Measurements from ENCODE around the gene YIF1A. TPM values are rescaled to one million over a fixed set of nuclear protein-coding genes. Genes with fewer than 3 reads are reported as not detected.
A peak's percentile ranks its signal among the peaks of the same experiment; 100 is the strongest.
"Not testable (repeated sequence)": the region's sequence is repeated elsewhere in the genome, so short reads cannot be mapped to it uniquely, and the experiment has no call there.

YIF1A gene
- total RNA-seq, 1 donor from 2014 or later = 142 TPM

DNA sequence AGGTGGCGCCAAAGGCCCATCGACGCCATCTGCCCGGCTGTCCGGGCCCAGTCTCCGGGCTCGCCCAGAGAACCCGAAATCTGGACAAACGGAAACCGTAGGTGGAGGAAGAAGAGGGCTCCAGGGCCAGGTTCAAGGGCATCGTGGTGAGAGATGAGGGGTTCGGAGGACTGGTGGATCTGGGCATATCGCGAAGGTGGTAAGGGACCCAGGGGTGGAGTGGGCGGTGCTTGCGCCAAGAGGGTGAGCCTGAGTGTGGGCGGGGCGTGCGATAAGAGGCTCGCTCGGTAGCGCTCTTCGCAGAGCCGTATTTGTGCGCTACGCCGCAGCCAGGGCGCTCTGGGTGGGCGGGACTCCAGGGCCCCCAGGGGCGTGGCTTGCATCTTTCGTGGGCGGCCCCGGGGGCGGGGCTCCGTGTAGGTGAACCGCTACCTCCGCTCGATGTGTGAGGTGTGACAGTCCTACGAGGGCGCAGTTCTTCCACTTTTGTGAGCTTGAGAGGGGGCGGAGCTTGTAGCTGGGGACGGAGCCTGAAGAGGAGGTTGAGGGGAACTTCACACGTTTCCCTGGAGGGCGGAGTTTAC is 23.1 kb upstream of the YIF1A start:
- peak; percentile 41 for DNase-seq (ENCODE audit: extremely low read depth, low read depth, low spot score)

- DNase-seq (ENCODE audit: extremely low read depth, low read depth, low spot score) = no peak
Observed at GRCh38 chr11:66311470-66311964, 22.6 kb upstream of the YIF1A start.

DNA sequence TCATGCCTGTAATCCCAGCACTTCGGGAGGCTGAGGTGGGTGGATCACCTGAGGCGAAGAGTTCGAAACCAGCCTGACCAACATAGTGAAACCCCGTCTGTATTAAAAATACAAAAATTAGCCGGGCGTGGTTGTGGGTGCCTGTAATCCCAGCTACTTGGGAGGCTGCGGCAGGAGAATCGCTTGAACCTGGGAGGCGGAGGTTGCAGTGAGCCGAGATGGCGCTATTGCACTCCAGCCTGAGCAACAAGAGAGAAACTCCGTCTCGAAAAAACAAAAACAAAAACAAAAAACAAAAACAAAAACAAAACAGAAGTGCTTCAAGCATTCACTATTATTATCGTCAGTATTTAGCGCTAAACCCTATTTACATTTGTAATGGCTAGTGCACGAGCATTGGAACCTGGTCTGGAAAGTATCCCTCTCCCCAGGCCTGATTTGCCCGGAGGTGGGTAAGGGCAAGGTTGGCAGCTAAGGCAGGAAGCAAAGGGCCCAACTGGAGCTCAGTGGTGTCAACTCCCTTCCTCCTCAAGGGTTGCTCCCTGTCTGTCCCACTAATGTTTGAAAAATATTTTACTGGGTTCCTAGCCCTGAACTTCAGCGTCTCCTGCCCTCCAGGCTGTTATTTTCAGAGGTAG is 22.0 kb upstream of the YIF1A start:
- DNase-seq (ENCODE audit: extremely low read depth, low read depth, low spot score) = not testable (repeated sequence)

GRCh38 chr11:66310324-66310723 is 21.4 kb upstream of the YIF1A start:
- no peak for DNase-seq (ENCODE audit: extremely low read depth, low read depth, low spot score)

GRCh38 chr11:66309475-66309874 is 20.5 kb upstream of the YIF1A start:
- DNase-seq (ENCODE audit: extremely low read depth, low read depth, low spot score) = no peak

- no peak for DNase-seq (ENCODE audit: extremely low read depth, low read depth, low spot score)
Observed at GRCh38 chr11:66302656-66303055, 13.7 kb upstream of the YIF1A start.

DNA sequence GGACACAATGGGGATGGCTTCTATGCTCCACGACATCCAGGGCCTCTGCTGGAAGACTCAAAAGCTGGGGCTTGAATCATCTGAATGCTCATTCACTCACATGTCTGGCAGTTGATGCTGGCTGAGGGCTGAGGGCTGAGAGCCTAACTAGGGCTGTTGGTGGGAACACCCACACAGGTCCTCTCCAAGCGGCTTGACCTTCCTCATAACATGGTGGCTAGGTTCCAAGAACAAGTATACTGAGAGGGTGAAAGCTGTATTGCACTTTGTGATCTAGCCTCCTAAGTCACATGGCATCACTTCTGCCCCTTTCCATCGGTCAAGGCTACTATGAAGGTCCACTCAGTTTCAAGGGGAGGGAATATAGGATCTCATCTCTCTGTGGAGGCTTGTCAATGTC is 10.2 kb upstream of the YIF1A start:
- no peak for DNase-seq (ENCODE audit: extremely low read depth, low read depth, low spot score)

DNA sequence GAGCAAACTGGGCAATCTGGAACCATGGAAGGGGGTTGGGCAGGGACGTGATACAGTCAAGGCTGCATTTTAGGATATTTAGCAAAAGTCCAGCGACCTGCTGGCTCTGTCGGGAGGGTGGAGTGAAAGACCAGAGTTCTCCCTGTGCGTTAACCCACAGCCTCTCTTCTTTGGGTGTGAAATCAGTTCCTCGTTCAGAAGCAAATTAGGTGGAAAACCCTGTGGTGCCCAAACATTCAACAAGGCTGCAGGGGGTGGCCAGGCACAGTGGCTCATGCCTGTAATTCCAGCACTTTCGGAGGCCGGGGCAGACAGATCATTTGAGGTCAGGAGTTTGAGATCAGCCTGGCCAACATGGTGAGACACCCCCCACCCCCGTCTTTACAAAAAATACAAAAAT is 8.7 kb upstream of the YIF1A start:
- DNase-seq (ENCODE audit: extremely low read depth, low read depth, low spot score) = no peak

- DNase-seq (ENCODE audit: extremely low read depth, low read depth, low spot score) = no peak
Observed at GRCh38 chr11:66294626-66295620, 6.0 kb upstream of the YIF1A start.

DNA sequence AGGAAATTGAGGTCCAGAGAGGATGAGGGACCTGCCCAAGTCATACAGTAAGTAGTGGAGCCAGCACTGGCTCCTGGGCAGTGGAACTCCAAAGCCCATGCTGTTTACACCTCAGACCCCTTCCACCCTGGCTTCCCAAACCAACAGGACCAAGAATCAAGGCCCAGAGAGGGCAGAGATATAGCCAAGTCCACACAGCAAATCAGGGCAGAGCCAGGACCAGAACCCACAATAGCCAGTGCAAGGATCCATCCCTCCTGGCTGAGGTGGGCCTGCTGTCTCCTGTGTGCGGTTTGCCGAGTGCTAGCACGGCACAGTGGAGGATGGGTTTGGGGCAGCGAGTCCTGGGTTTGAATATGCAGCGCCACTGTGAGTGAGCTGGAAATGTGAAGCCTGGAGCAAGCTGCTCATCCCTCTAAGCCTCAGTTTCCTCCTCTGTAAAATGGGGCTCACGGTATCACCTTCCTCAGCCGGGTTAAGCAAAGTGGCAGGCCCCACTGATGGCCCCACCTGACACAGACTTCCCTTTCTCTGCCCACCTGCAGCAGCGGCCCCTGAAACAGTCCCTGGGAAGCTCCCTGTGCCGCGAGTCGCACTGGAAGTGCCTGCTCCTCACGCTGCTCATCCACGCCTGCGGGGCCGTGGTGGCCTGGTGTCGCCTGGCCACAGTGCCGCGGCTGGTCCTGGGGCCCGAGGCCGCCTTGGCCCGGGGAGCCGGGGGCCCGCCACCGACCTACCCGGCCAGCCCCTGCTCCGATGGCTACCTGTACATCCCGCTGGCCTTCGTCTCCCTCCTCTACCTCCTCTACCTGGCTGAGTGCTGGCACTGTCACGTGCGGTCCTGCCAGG is 5.1 kb upstream of the YIF1A start:
- DNase-seq (ENCODE audit: extremely low read depth, low read depth, low spot score) = no peak

DNA sequence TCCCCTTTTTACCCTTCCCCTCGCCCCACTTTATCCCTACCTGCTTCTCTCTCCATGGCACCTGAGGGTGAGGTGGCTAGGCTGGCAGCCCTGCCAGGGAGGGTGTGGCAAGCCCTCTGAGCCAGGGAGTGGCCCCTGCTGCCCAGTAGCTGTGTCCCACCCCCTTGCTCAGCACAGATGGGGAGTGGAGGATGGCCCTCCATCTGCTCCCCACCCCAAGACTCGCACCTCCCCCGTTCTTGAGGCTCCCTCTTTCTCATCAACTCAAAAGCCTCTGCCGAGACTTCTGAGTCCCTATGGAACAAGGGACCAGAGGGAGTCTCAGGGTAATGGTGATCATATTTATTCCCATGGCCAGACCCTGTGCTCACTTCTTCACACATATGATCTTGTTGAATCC is 4.4 kb upstream of the YIF1A start:
- DNase-seq (ENCODE audit: extremely low read depth, low read depth, low spot score) = no peak

GRCh38 chr11:66292543-66293332 is 3.8 kb upstream of the YIF1A start:
- no peak for DNase-seq (ENCODE audit: extremely low read depth, low read depth, low spot score)

GRCh38 chr11:66291706-66292542 is 3.0 kb upstream of the YIF1A start, which contains the start of gene TMEM151A:
TMEM151A (plus strand) TSS chr11:66291894; CDS start chr11:66292014, 120 bp downstream.
- no peak for DNase-seq (ENCODE audit: extremely low read depth, low read depth, low spot score)

GRCh38 chr11:66291303-66291705 is 2.4 kb upstream of the YIF1A start:
- no peak for DNase-seq (ENCODE audit: extremely low read depth, low read depth, low spot score)

DNA sequence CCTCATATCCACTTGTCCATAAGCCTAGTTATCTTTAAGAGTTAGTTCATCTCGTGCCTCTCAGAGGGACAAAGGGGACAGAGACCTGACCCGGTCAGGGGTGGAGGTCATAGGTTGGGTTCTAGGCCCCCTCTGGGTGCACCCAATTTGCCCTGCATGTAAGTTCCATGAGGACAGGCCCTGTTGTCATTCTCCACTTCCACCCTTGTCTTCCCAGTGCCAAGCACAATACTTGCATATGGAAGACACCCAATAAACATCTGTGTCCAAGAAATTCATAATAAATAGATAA is 1.3 kb upstream of the YIF1A start:
- DNase-seq (ENCODE audit: extremely low read depth, low read depth, low spot score) = no peak

DNA sequence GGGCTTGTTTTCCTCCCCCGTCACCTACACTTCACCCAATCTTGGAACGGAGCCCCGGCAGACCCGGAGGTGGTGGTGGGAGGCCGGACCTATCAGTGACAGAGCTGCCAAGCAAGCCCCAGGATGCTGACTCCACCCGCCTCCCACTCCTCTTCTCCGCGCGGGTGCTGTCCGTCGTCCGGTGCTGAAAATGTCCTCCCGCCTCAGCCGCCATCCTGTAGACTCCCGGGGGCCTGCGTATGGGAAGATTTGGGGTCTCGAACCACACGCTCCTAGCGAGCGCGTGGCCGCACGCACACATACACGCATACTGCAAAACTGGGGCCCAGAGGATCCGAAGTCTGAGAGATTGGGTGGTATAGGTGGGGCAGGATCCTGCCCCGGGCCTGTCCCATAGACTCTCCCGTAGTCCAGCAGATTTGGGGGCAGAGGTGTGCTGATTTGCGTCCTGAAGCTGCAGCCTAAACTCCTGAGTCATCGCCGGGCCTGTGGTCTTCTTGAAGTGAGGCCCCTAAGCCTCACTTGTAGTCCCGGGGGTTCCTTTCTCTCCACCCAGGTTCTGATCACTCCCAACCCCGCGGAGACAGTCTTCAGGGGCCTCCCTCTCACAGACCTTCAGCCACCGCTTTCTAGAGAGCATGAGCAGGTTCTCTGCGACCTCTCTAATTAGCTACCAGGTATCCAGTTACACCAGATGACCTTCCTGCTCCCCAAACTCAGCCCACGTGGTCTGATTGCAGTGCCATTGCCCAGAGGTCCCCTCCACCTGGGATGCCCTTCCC is 796 bp upstream of the YIF1A start:
- no peak for DNase-seq (ENCODE audit: extremely low read depth, low read depth, low spot score)

GRCh38 chr11:66287889-66288670 is 863 bp downstream of the YIF1A start:
- DNase-seq (ENCODE audit: extremely low read depth, low read depth, low spot score) = no peak

Data from glomerular endothelial cell (primary cell).